ENCODE results near the gene ST3GAL5.

DNA sequence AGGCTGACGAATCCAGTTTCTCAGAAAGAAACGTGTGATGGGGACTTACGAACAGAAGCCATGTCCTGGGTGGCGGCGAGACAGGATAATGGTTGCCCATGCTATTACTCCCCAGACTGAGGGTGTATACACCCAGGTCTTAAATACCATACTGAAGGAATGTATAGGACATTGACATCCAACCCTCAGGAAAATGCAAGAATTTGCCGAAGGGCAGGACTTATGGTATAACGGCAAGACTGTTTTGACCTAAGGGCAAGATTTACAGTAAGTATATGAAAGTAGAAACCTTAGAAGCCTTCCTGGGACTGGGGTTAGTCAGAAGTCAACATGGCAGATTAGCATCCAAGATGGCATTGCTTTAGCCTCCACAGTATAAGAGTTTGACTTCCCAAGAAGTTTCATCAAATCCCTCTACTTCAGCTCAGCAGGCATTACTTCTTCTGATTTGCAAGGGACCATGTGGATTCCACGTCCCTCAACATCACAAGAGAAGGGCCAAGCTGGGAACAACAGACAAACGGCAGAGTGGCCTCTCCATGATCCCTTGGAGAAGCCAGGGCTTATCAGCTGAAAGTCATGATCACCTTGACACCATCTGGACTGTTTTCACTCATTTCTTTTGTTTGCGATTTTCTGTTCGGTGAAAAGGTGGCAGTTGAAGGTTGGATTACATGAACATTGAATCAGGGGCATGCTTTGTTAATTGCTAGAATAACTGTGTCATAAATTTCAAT is 21.1 kb downstream of the ST3GAL5 start:
- TF ChIP-seq, protein P1, sequence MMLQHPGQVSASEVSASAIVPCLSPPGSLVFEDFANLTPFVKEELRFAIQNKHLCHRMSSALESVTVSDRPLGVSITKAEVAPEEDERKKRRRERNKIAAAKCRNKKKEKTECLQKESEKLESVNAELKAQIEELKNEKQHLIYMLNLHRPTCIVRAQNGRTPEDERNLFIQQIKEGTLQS (IDR thresholded peaks at IDR 0.05; ENCODE audit: insufficient read depth, low read depth, low read length): no peak
- TF ChIP-seq EP300 (IDR thresholded peaks at IDR 0.05; ENCODE audit: borderline replicate concordance in 1 of 2, low read depth in 2 of 2, low read length in 2 of 2) (no peak), NANOG (IDR thresholded peaks at IDR 0.05; ENCODE audit: insufficient read depth, low read depth, low read length, poor library complexity, severe bottlenecking) (no peak), POLR2A (IDR thresholded peaks at IDR 0.05; ENCODE audit: control extremely low read depth in 1 of 2, low read depth in 2 of 2, low read length in 2 of 2) (no peak), CBX5 (IDR thresholded peaks at IDR 0.05; ENCODE audit: low read depth, low read length) (no peak), TAF1 (IDR thresholded peaks at IDR 0.05; ENCODE audit: low read depth, low read length) (no peak), POLR2AphosphoS5 (IDR thresholded peaks at IDR 0.05; ENCODE audit: low read depth, low read length) (no peak), YY1 (IDR thresholded peaks at IDR 0.05; ENCODE audit: low read depth, low read length) (no peak), HDAC2 (IDR thresholded peaks at IDR 0.05; ENCODE audit: borderline replicate concordance in 1 of 2, low read depth in 2 of 2, low read length in 2 of 2) (no peak), SP1 (IDR thresholded peaks at IDR 0.05; ENCODE audit: low read depth, low read length) (no peak), FOSL1 (IDR thresholded peaks at IDR 0.05; ENCODE audit: insufficient read depth, low read depth, low read length) (no peak)
- TF ChIP-seq, protein P2, sequence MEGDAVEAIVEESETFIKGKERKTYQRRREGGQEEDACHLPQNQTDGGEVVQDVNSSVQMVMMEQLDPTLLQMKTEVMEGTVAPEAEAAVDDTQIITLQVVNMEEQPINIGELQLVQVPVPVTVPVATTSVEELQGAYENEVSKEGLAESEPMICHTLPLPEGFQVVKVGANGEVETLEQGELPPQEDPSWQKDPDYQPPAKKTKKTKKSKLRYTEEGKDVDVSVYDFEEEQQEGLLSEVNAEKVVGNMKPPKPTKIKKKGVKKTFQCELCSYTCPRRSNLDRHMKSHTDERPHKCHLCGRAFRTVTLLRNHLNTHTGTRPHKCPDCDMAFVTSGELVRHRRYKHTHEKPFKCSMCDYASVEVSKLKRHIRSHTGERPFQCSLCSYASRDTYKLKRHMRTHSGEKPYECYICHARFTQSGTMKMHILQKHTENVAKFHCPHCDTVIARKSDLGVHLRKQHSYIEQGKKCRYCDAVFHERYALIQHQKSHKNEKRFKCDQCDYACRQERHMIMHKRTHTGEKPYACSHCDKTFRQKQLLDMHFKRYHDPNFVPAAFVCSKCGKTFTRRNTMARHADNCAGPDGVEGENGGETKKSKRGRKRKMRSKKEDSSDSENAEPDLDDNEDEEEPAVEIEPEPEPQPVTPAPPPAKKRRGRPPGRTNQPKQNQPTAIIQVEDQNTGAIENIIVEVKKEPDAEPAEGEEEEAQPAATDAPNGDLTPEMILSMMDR (IDR thresholded peaks at IDR 0.05; ENCODE audit: control extremely low read depth in 1 of 3, insufficient read depth in 1 of 3, low read depth in 1 of 3, low read length in 3 of 3): no peak

Data from H1 (cell line).